Lung (tissue), 12 donors: ENCODE results near the gene MEG3. TPM values are rescaled to one million over a fixed set of nuclear protein-coding genes. Genes with fewer than 3 reads are reported as not detected.

Experiments used
- ATAC-seq: fragments of 200-7000 bp; cut with Tn5 transposase; one replicate; pipeline ENCODE4 v1.9.1; 2020; ENCODE audit warnings: moderate number of reproducible peaks; ENCODE audit not compliant: insufficient read depth, low FRiP score
- DNase-seq, 3 donors: peaks; one replicate each; pipeline ENCODE4 v3.0.0-alpha.2; 2013 to 2017
- H3K27ac ChIP-seq, 2 donors: one replicate each; pipeline ENCODE4 v1.5.1; 2013; ENCODE audit warnings: mild to moderate bottlenecking in 2 of 2, moderate library complexity in 2 of 2, control low read depth in 1 of 2, inconsistent platforms in 1 of 2, low read depth in 1 of 2, low read length in 1 of 2
- H3K27me3 ChIP-seq, 3 donors: one replicate each; pipeline ENCODE4 v1.5.1; 2013; ENCODE audit warnings: low read length in 2 of 3; ENCODE audit not compliant: control insufficient read depth in 3 of 3, insufficient read depth in 3 of 3
- H3K36me3 ChIP-seq, 4 donors: one replicate each; pipeline ENCODE4 v1.5.1; 2013; ENCODE audit warnings: low read length in 4 of 4, mild to moderate bottlenecking in 1 of 4, moderate library complexity in 1 of 4; ENCODE audit not compliant: control insufficient read depth in 4 of 4, insufficient read depth in 4 of 4
- H3K4me1 ChIP-seq, 5 donors: one replicate each; pipeline ENCODE4 v1.5.1; 2013; ENCODE audit warnings: low read length in 5 of 5, mild to moderate bottlenecking in 2 of 5, moderate library complexity in 1 of 5; ENCODE audit not compliant: control insufficient read depth in 5 of 5, insufficient read depth in 5 of 5
- H3K4me3 ChIP-seq: one replicate; pipeline ENCODE4 v1.5.1; 2013; ENCODE audit warnings: mild to moderate bottlenecking, control low read depth, moderate library complexity
- H3K9ac ChIP-seq, 2 donors: one replicate each; pipeline ENCODE4 v1.5.1; 2013; ENCODE audit warnings: low read length in 2 of 2, control low read depth in 1 of 2; ENCODE audit not compliant: insufficient read depth in 1 of 2
- H3K9me3 ChIP-seq, 4 donors: one replicate each; pipeline ENCODE4 v1.5.1; 2013; ENCODE audit warnings: low read length in 3 of 4, mild to moderate bottlenecking in 1 of 4, moderate library complexity in 1 of 4; ENCODE audit not compliant: control insufficient read depth in 4 of 4, insufficient read depth in 3 of 4
- CTCF ChIP-seq: IDR thresholded peaks from 2 replicates; pipeline ENCODE4 v1.5.1; 2012; ENCODE audit warnings: mild to moderate bottlenecking; ENCODE audit errors: control extremely low read depth, extremely low read depth
- WGBS, 2 donors: extraction: QIAGEN DNeasy Blood & Tissue Kit; methylation state at CpG; one replicate each; pipeline ENCODE4 v1.1.7; 2013; 5-methylcytosine and 5-hydroxymethylcytosine counted together
- polyA plus RNA-seq, 2 donors: library from polyadenylated mRNA; stranded (reverse); fragments of 200-250 nt; gene quantifications; one replicate each; pipeline ENCODE4 v1.2.1, GENCODE V29; 2013
- total RNA-seq, 2 donors: library from RNA; depleted of rRNA in 1 of 2; stranded (reverse); fragments of >200 nt in 1 of 2; gene quantifications; one replicate each; pipeline ENCODE4 v1.2.1, GENCODE V29; 2014 to 2021
- donor health status: control.
- donor health status: control.
- donor health status: Bipolar disorder and iron deficiency.
- donor health status: healthy.
- donor health status: DM: yes; HTN: yes; CAD: no.

Gene MEG3
- total and polyA plus RNA-seq, 4 donors, result 5.9 to 267 (median 14.8) TPM

- 84 to 90% methylated on average over 9 of the region's 9 CpGs for WGBS, 2 donors
- H3K27ac ChIP-seq, result no peak overlapping the region
- H3K4me3 ChIP-seq, result no peak overlapping the region
- no peak for TF ChIP-seq CTCF
- H3K4me1 ChIP-seq, result peaks cover 0 to 22% (median 0%) of the 10 kb centered on the region in 5 donors
- no peak overlapping the region for H3K9ac ChIP-seq
- H3K36me3 ChIP-seq, result peaks cover 0 to 6% (median 1%) of the 10 kb centered on the region in 4 donors
- no peaks in the 10 kb centered on the region for H3K9me3 ChIP-seq
- ATAC-seq (no peak), DNase-seq (no peak)
- peaks cover 0 to 4% (median 0%) of the 10 kb centered on the region in 3 donors for H3K27me3 ChIP-seq
Measured at GRCh38 chr14:100844421-100844820, 18.5 kb downstream of the MEG3 start.

GRCh38 chr14:100844846-100845245 lies 18.9 kb downstream of the MEG3 start:
- H3K9ac ChIP-seq, result no peak overlapping the region
- ATAC-seq (no peak), DNase-seq (no peak)
- H3K4me3 ChIP-seq, result no peak overlapping the region
- H3K36me3 ChIP-seq, result peaks cover 0 to 6% (median 2%) of the 10 kb centered on the region in 4 donors
- H3K9me3 ChIP-seq, result no peaks in the 10 kb centered on the region
- H3K4me1 ChIP-seq, result peaks cover 0 to 18% (median 0%) of the 10 kb centered on the region in 5 donors
- WGBS, 2 donors, result 93 to 97% methylated on average over 13 of the region's 13 CpGs
- no peak for TF ChIP-seq CTCF
- peaks cover 0 to 4% (median 0%) of the 10 kb centered on the region in 3 donors for H3K27me3 ChIP-seq
- no peak overlapping the region for H3K27ac ChIP-seq

GRCh38 chr14:100845341-100845740 lies 19.4 kb downstream of the MEG3 start:
- Histone ChIP-seq H3K36me3 (peaks cover 0 to 6% (median 2%) of the 10 kb centered on the region in 4 donors), H3K4me1 (peaks cover 0 to 13% (median 0%) of the 10 kb centered on the region in 5 donors), H3K4me3 (no peak overlapping the region), H3K27ac (no peak overlapping the region), H3K27me3 (peaks cover 0 to 4% (median 0%) of the 10 kb centered on the region in 3 donors), H3K9me3 (no peaks in the 10 kb centered on the region), H3K9ac (no peak overlapping the region)
- no peak for ATAC-seq
- WGBS, 2 donors, result 90 to 97% methylated on average over 17 of the region's 17 CpGs
- TF ChIP-seq CTCF, result no peak
- no peak for DNase-seq

GRCh38 chr14:100846309-100846859 lies 20.5 kb downstream of the MEG3 start:
- H3K9ac ChIP-seq, result no peak overlapping the region
- ATAC-seq (no peak), DNase-seq (no peak)
- TF ChIP-seq CTCF, result no peak
- H3K27ac ChIP-seq, result no peak overlapping the region
- H3K4me3 ChIP-seq, result no peak overlapping the region
- H3K9me3 ChIP-seq, result no peaks in the 10 kb centered on the region
- peaks cover 0 to 9% (median 2%) of the 10 kb centered on the region in 4 donors for H3K36me3 ChIP-seq
- H3K27me3 ChIP-seq, result peaks cover 0 to 4% (median 0%) of the 10 kb centered on the region in 3 donors
- 93 to 95% methylated on average over 8 of the region's 8 CpGs for WGBS, 2 donors
- H3K4me1 ChIP-seq, result peaks cover 0 to 8% (median 0%) of the 10 kb centered on the region in 5 donors
